Panc1 (cell line): ENCODE measurements around the gene AK4.

Experiments used
- POLR2AphosphoS5 ChIP-seq: IDR thresholded peaks from 2 replicates; pipeline ENCODE4 v1.6.1; 2012; ENCODE audit warnings: mild to moderate bottlenecking, low read depth, low read length, moderate library complexity
- SIN3A ChIP-seq: IDR thresholded peaks from 2 replicates; pipeline ENCODE4 v1.6.1; 2012; ENCODE audit warnings: low read depth, mild to moderate bottlenecking, low read length, moderate library complexity, borderline replicate concordance; ENCODE audit not compliant: insufficient read depth
- TCF7L2 ChIP-seq: IDR thresholded peaks from 2 replicates; pipeline ENCODE4 v1.6.1; 2011; ENCODE audit warnings: mild to moderate bottlenecking, low read depth, low read length, inconsistent platforms
- TF ChIP-seq, protein P1 (sequence below): fragments of 450-650 bp; IDR thresholded peaks from 2 replicates; pipeline ENCODE4 v1.5.1; 2017; ENCODE audit warnings: mild to moderate bottlenecking

DNA sequence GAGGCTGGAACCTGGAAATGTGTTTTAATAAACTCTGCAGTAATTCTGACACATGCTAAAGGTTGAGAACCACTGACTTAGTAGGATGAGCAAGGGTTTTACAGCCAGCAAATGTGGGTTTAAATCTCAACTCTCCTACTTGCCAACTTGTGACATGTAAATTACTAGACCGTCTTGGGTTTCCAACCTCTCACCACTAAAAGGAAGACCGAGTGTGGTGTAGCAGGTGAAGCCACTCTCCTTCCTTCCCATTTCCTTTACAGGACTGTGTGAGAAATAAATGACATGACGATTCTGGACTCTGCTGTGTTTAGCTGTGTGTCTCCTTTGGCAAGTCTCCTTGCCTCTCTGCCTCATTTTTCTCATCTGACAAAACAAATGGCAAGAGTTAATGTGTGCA is 111.8 kb downstream of the AK4 start:
- TF ChIP-seq, protein P1, sequence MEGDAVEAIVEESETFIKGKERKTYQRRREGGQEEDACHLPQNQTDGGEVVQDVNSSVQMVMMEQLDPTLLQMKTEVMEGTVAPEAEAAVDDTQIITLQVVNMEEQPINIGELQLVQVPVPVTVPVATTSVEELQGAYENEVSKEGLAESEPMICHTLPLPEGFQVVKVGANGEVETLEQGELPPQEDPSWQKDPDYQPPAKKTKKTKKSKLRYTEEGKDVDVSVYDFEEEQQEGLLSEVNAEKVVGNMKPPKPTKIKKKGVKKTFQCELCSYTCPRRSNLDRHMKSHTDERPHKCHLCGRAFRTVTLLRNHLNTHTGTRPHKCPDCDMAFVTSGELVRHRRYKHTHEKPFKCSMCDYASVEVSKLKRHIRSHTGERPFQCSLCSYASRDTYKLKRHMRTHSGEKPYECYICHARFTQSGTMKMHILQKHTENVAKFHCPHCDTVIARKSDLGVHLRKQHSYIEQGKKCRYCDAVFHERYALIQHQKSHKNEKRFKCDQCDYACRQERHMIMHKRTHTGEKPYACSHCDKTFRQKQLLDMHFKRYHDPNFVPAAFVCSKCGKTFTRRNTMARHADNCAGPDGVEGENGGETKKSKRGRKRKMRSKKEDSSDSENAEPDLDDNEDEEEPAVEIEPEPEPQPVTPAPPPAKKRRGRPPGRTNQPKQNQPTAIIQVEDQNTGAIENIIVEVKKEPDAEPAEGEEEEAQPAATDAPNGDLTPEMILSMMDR = no peak
- no peak for TF ChIP-seq TCF7L2
- no peak for TF ChIP-seq POLR2AphosphoS5
- no peak for TF ChIP-seq SIN3A
